NOMO-1 treated with DMSO at 0.1 percent for 48 hours (cell line): Measurements from ENCODE around the gene FAM72B.
"Not testable (repeated sequence)": the region's sequence is repeated elsewhere in the genome, so short reads cannot be mapped to it uniquely, and the experiment has no call there.

Source experiments
- DNase-seq: peaks from one replicate; lab custom pipeline; 2025; ENCODE audit not compliant: unreplicated experiment; lab: John Stamatoyannopoulos, UW

Gene FAM72B

GRCh38 chr1:121184290-121185127 lies at the start of gene FAM72B, which contains the start of gene SRGAP2C:
TSS of gene FAM72B (minus strand) at chr1:121184340. CDS start at chr1:121183489, 851 bp downstream.
TSS of gene SRGAP2C (plus strand) at chr1:121184975. CDS start at chr1:121187447, 2,472 bp downstream.
- DNase-seq: peak; percentile 99

- DNase-seq: not testable (repeated sequence)
Observed at GRCh38 chr1:121232445-121233125, 48.4 kb upstream of the FAM72B start.

GRCh38 chr1:121230636-121231035 lies 46.5 kb upstream of the FAM72B start:
- DNase-seq: not testable (repeated sequence)

- DNase-seq: not testable (repeated sequence)
Observed at GRCh38 chr1:121227544-121228330, 43.6 kb upstream of the FAM72B start.

GRCh38 chr1:121226925-121227324 lies 42.8 kb upstream of the FAM72B start:
- DNase-seq: not testable (repeated sequence)

- not testable (repeated sequence) for DNase-seq
Observed at GRCh38 chr1:121226295-121226904, 42.3 kb upstream of the FAM72B start.

- not testable (repeated sequence) for DNase-seq
Observed at GRCh38 chr1:121224714-121225113, 40.6 kb upstream of the FAM72B start.

- peak; percentile 29 for DNase-seq
Observed at GRCh38 chr1:121221770-121222169, 37.6 kb upstream of the FAM72B start.

- not testable (repeated sequence) for DNase-seq
Observed at GRCh38 chr1:121216676-121217075, 32.5 kb upstream of the FAM72B start.

GRCh38 chr1:121215699-121216417 lies 31.7 kb upstream of the FAM72B start:
- DNase-seq: not testable (repeated sequence)

- DNase-seq: not testable (repeated sequence)
Observed at GRCh38 chr1:121214544-121215156, 30.5 kb upstream of the FAM72B start.

- DNase-seq: not testable (repeated sequence)
Observed at GRCh38 chr1:121213491-121213890, 29.4 kb upstream of the FAM72B start.

GRCh38 chr1:121210778-121211177 lies 26.6 kb upstream of the FAM72B start:
- DNase-seq: not testable (repeated sequence)

GRCh38 chr1:121208375-121208774 lies 24.2 kb upstream of the FAM72B start:
- not testable (repeated sequence) for DNase-seq

- not testable (repeated sequence) for DNase-seq
Observed at GRCh38 chr1:121207328-121207727, 23.2 kb upstream of the FAM72B start.

- DNase-seq: not testable (repeated sequence)
Observed at GRCh38 chr1:121205786-121206711, 21.9 kb upstream of the FAM72B start.

GRCh38 chr1:121202986-121203385 lies 18.8 kb upstream of the FAM72B start:
- not testable (repeated sequence) for DNase-seq
